Duodenal mucosa (tissue), 2 donors: ENCODE results near the gene SPOCK3.
"Not testable (repeated sequence)": the region's sequence is repeated elsewhere in the genome, so short reads cannot be mapped to it uniquely, and the experiment has no call there.

Experiments
- H3K27ac ChIP-seq: one replicate; pipeline ENCODE4 v1.7.0; 2013; ENCODE audit warnings: low read depth, low read length
- H3K27me3 ChIP-seq, 2 donors: one replicate each; pipeline ENCODE4 v1.7.0; 2013; ENCODE audit warnings: low read length in 2 of 2, control low read depth in 1 of 2; ENCODE audit not compliant: insufficient read depth in 2 of 2, control insufficient read depth in 1 of 2
- H3K36me3 ChIP-seq, 2 donors: one replicate each; pipeline ENCODE4 v1.7.0; 2013; ENCODE audit warnings: low read length in 2 of 2, control low read depth in 1 of 2; ENCODE audit not compliant: insufficient read depth in 2 of 2, control insufficient read depth in 1 of 2
- H3K4me1 ChIP-seq, 2 donors: one replicate each; pipeline ENCODE4 v1.7.0; 2013; ENCODE audit warnings: low read length in 2 of 2, control low read depth in 1 of 2; ENCODE audit not compliant: insufficient read depth in 2 of 2, control insufficient read depth in 1 of 2
- H3K4me3 ChIP-seq, 2 donors: one replicate each; pipeline ENCODE4 v1.7.0; 2013; ENCODE audit warnings: low read length in 2 of 2, low read depth in 1 of 2
- H3K9ac ChIP-seq, 2 donors: one replicate each; pipeline ENCODE4 v1.7.0; 2013; ENCODE audit warnings: low read length in 2 of 2, low read depth in 1 of 2
- H3K9me3 ChIP-seq, 2 donors: one replicate each; pipeline ENCODE4 v1.7.0; 2013; ENCODE audit warnings: low read length in 2 of 2, control low read depth in 1 of 2; ENCODE audit not compliant: control insufficient read depth in 1 of 2

The SPOCK3 gene

GRCh38 chr4:166981847-166982246 is 252.4 kb downstream of the SPOCK3 start:
- no peak overlapping the region for H3K27ac ChIP-seq
- no peaks in the 10 kb centered on the region for H3K27me3 ChIP-seq
- peaks cover 3 to 11% of the 10 kb centered on the region in 2 donors for H3K9me3 ChIP-seq
- no peaks in the 10 kb centered on the region for H3K36me3 ChIP-seq
- H3K4me3 ChIP-seq, result no peak overlapping the region
- no peaks in the 10 kb centered on the region for H3K4me1 ChIP-seq
- H3K9ac ChIP-seq, result no peak overlapping the region

DNA sequence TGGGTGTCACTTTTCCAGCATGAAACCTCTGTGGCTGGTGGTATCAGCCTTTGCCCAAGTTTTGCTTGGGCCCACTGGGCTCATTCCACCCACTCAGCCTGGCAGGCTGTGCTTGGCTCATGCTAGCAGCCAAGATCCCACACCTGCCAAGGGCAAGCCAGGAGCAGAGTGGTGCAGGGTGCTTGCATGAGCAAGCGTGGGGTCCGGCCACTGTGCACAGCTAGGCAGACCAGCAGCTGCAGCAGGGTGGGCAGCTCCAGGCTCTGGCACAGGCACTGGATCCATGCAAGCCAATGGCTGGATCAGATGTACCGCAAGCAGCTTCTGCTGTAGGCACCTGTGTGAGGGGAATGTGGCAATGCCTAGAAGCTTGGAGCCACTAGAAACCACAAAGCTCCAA is 253.9 kb downstream of the SPOCK3 start:
- Histone ChIP-seq H3K9me3 (peaks cover 3 to 11% of the 10 kb centered on the region in 2 donors), H3K36me3 (no peaks in the 10 kb centered on the region), H3K9ac (no peak overlapping the region), H3K27ac (no peak overlapping the region), H3K27me3 (no peaks in the 10 kb centered on the region), H3K4me3 (no peak overlapping the region), H3K4me1 (no peaks in the 10 kb centered on the region)

DNA sequence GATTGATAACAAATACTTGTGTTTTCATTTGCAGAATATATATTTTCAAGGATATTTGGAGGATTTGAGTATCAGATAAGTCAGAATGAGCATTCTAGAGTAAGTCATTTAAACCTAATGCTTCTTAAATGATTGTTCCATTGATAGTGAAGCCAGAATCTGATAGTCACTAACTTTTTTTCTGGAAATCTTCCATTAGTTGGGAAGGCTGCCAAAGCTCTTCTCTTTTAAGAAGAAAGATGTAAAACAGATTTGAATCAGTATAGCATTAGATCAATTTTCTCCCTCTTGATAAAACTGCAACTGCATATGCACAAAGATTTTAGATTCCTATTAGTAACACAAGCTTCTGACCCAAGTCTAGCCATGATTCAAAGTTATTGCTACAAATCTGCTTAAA is 256.7 kb downstream of the SPOCK3 start:
- H3K36me3 ChIP-seq, result no peaks in the 10 kb centered on the region
- no peak overlapping the region for H3K27ac ChIP-seq
- H3K27me3 ChIP-seq, result no peaks in the 10 kb centered on the region
- H3K9ac ChIP-seq, result no peak overlapping the region
- H3K4me1 ChIP-seq, result no peaks in the 10 kb centered on the region
- no peak overlapping the region for H3K4me3 ChIP-seq
- peaks cover 3 to 11% of the 10 kb centered on the region in 2 donors for H3K9me3 ChIP-seq

GRCh38 chr4:166972071-166972470 is 262.2 kb downstream of the SPOCK3 start:
- no peak overlapping the region for H3K27ac ChIP-seq
- no peaks in the 10 kb centered on the region for H3K4me1 ChIP-seq
- H3K9ac ChIP-seq, result no peak overlapping the region
- peaks cover 4 to 5% of the 10 kb centered on the region in 2 donors for H3K9me3 ChIP-seq
- H3K27me3 ChIP-seq, result no peaks in the 10 kb centered on the region
- H3K36me3 ChIP-seq, result no peaks in the 10 kb centered on the region
- no peak overlapping the region for H3K4me3 ChIP-seq

DNA sequence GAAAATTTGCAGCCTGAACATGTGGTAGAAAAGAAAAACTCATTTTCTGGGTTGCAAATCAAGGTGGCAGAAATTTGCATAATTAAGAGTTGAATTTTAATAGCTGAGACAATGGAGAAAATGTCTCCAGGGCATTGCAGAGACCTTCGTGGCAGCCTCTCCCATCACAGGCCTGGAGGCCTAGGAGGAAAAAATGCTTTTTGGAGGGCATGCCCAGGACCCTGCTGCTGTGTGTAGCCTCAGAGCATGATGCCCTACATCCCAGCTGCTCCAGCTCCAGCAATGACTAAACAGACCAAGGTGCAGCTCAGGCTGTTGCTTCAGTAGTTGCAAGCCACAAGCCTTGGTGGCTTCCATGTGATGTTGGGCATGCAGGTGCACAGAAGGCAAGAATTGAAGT is 266.1 kb downstream of the SPOCK3 start:
- not testable (repeated sequence) for H3K9me3 ChIP-seq, H3K9ac ChIP-seq

DNA sequence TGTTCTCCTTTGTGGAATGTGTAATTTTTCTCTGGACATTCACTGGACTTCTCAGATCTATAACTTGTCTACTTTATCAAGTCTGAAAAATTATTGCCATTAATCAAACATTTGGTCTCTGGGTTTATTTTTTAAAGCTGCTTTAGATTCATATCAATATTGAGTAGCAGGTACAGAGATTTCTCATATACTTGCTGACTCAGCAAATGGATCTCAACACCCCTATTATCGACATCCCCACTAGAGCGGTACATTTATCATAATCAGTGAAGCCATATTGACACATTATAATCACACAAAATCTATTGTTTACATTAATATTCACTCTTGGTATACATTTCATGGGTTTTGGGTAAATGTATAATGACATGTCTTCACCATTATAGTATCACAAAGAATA is 268.7 kb downstream of the SPOCK3 start:
- H3K27ac ChIP-seq, result no peak overlapping the region
- no peak overlapping the region for H3K4me3 ChIP-seq
- H3K4me1 ChIP-seq, result no peaks in the 10 kb centered on the region
- H3K27me3 ChIP-seq, result no peaks in the 10 kb centered on the region
- peaks cover 4 to 5% of the 10 kb centered on the region in 2 donors for H3K9me3 ChIP-seq
- no peak overlapping the region for H3K9ac ChIP-seq
- H3K36me3 ChIP-seq, result no peaks in the 10 kb centered on the region

More for the DNA sequence above, 266.1 kb downstream of the SPOCK3 start:
- not testable (repeated sequence) for H3K27ac ChIP-seq, H3K4me1 ChIP-seq, H3K36me3 ChIP-seq, H3K4me3 ChIP-seq, H3K27me3 ChIP-seq

- Histone ChIP-seq H3K27ac (no peak overlapping the region), H3K9me3 (peaks cover 2 to 4% of the 10 kb centered on the region in 2 donors), H3K4me3 (no peak overlapping the region), H3K9ac (no peak overlapping the region), H3K27me3 (no peaks in the 10 kb centered on the region), H3K4me1 (no peaks in the 10 kb centered on the region), H3K36me3 (no peaks in the 10 kb centered on the region)
These were observed 276.8 kb downstream of the SPOCK3 start for GRCh38 chr4:166957451-166957850.

GRCh38 chr4:166956484-166956883 is 277.8 kb downstream of the SPOCK3 start:
- Histone ChIP-seq H3K4me3 (no peak overlapping the region), H3K9me3 (peaks cover 2 to 4% of the 10 kb centered on the region in 2 donors), H3K4me1 (no peaks in the 10 kb centered on the region), H3K27ac (no peak overlapping the region), H3K36me3 (no peaks in the 10 kb centered on the region), H3K27me3 (no peaks in the 10 kb centered on the region), H3K9ac (no peak overlapping the region)

DNA sequence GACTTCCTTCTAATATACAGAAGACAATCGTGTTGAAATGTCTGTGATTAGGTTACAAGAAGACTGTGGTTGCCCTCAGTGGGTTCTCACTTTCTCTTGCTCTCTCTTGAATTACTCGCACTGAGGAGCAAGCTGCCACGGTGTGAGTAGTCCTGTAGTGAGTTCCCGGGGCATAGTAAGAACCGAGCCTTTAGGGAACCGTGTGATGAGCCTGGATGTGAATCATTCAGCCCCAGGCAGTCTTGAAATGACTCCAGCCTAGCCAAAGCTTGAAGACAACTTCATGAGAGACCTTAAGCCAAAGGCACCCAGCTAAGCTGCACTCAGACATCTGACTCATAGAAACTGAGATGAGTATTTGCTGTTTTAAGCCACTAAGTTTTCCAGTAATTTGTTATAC is 292.7 kb downstream of the SPOCK3 start:
- no peaks in the 10 kb centered on the region for H3K27me3 ChIP-seq
- H3K9ac ChIP-seq, result no peak overlapping the region
- no peaks in the 10 kb centered on the region for H3K9me3 ChIP-seq
- no peaks in the 10 kb centered on the region for H3K36me3 ChIP-seq
- H3K4me1 ChIP-seq, result no peaks in the 10 kb centered on the region
- no peak overlapping the region for H3K27ac ChIP-seq
- H3K4me3 ChIP-seq, result no peak overlapping the region

DNA sequence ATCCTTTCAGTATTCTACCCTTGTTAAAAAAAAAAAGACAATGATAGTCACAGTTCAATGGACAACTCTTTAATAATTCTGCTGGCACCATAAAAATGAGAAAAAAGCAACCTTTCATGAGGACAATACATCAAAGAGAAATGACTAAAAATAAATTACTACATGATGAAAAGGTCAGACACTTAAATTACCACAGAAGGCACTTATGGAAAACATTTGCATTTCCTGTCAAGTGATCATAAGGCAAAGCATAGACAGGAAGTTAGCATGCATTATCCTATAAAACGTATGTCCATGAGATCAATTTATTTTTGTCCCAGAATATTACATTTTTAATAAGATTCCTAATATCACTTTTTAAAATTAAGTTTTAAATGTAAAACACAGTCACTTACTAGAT is 303.8 kb downstream of the SPOCK3 start:
- Histone ChIP-seq H3K27me3 (no peaks in the 10 kb centered on the region), H3K27ac (no peak overlapping the region), H3K9me3 (no peaks in the 10 kb centered on the region), H3K9ac (no peak overlapping the region), H3K36me3 (no peaks in the 10 kb centered on the region), H3K4me1 (no peaks in the 10 kb centered on the region), H3K4me3 (no peak overlapping the region)

GRCh38 chr4:166924424-166924823 is 309.9 kb downstream of the SPOCK3 start:
- H3K4me1 ChIP-seq, result no peaks in the 10 kb centered on the region

More at GRCh38 chr4:166924424-166924823, 309.9 kb downstream of the SPOCK3 start:
- H3K27ac ChIP-seq, result no peak overlapping the region
- H3K4me3 ChIP-seq, result no peak overlapping the region
- no peaks in the 10 kb centered on the region for H3K9me3 ChIP-seq
- no peak overlapping the region for H3K9ac ChIP-seq
- H3K27me3 ChIP-seq, result no peaks in the 10 kb centered on the region
- no peaks in the 10 kb centered on the region for H3K36me3 ChIP-seq
